Gastroesophageal sphincter (tissue), 4 donors: ENCODE measurements around the gene SHANK3. TPM values are rescaled to one million over a fixed set of nuclear protein-coding genes. Genes with fewer than 3 reads are reported as not detected.

Experiments used
- ATAC-seq: fragments of 150-250 bp; one replicate; pipeline ENCODE4 v1.9.1; 2016; ENCODE audit warnings: mild to moderate bottlenecking, moderate library complexity
- H3K27ac ChIP-seq, 4 donors: fragments of 200-600 bp; sonication (generic) in 3 of 4; 1 replicate in 3 of 4; 2 replicates in 1 of 4; pipeline ENCODE4 v1.5.1; 2016 to 2019
- H3K27me3 ChIP-seq: fragments of 200-600 bp; sonication (generic); one replicate; pipeline ENCODE4 v1.5.1; 2019
- H3K36me3 ChIP-seq, 2 donors: fragments of 200-600 bp; sonication (generic); one replicate each; pipeline ENCODE4 v1.5.1; 2019; ENCODE audit warnings: control low read depth in 1 of 2
- H3K4me1 ChIP-seq, 3 donors: fragments of 200-600 bp; sonication (generic); 1 replicate in 2 of 3; 2 replicates in 1 of 3; pipeline ENCODE4 v1.5.1; 2016 to 2019; ENCODE audit warnings: control low read depth in 2 of 3
- H3K4me3 ChIP-seq, 2 donors: fragments of 200-600 bp; sonication (generic); one replicate each; pipeline ENCODE4 v1.5.1; 2019; ENCODE audit warnings: mild to moderate bottlenecking in 1 of 2, moderate library complexity in 1 of 2
- H3K9me3 ChIP-seq, 3 donors: fragments of 200-600 bp; sonication (generic); one replicate each; pipeline ENCODE4 v1.5.1; 2017 to 2019; ENCODE audit warnings: control low read depth in 2 of 3
- CTCF ChIP-seq, 4 experiments: fragments of 200-600 bp in 2 of 4; fragments of 450-650 bp in 2 of 4; sonication (generic) in 1 of 4; IDR thresholded peaks; one replicate each; pipeline ENCODE4 v1.5.1; 2017 to 2019; ENCODE audit warnings: antibody characterized with exemption in 4 of 4, mild to moderate bottlenecking in 2 of 4, moderate library complexity in 2 of 4
- EP300 ChIP-seq: sonication (generic); formaldehyde crosslinking; IDR thresholded peaks from one replicate; pipeline ENCODE4 v1.6.1; 2017; ENCODE audit warnings: antibody characterized with exemption, mild to moderate bottlenecking
- POLR2A ChIP-seq, 2 donors: fragments of 450-650 bp; IDR thresholded peaks; one replicate each; pipeline ENCODE4 v1.6.1; 2017; ENCODE audit warnings: antibody characterized with exemption in 2 of 2, mild to moderate bottlenecking in 2 of 2, moderate library complexity in 1 of 2
- POLR2AphosphoS5 ChIP-seq: sonication (generic); formaldehyde crosslinking; IDR thresholded peaks from one replicate; pipeline ENCODE4 v1.6.1; 2017; ENCODE audit warnings: antibody characterized with exemption
- WGBS, 2 donors: methylation state at CpG; one replicate each; pipeline ENCODE4 v1.1.5; 2018; ENCODE audit warnings: low coverage in 1 of 2; 5-methylcytosine and 5-hydroxymethylcytosine counted together
- total RNA-seq, 4 donors: library from RNA; depleted of rRNA; stranded (reverse); fragments of >200 nt; gene quantifications; one replicate each; pipeline ENCODE4 v1.1.0, GENCODE V29; 2016

Gene SHANK3
- total RNA-seq, 4 donors from 2014 or later, result 5.9 to 20.5 (median 13.0) TPM

- H3K27ac ChIP-seq, result no peak overlapping the region
- peaks cover 51% of the 10 kb centered on the region for H3K27me3 ChIP-seq
- TF ChIP-seq EP300 (no peak), POLR2AphosphoS5 (no peak), CTCF (IDR thresholded peaks at IDR 0.05) (no peak), POLR2A (IDR thresholded peaks at IDR 0.05) (no peak)
- H3K36me3 ChIP-seq, result no peaks in the 10 kb centered on the region
- H3K4me1 ChIP-seq, result peaks cover 0 to 20% (median 8%) of the 10 kb centered on the region in 3 donors
- WGBS, 2 donors, result 100% methylated on average over 2 of the region's 10 CpGs; no CpG with 5 or more reads in 1 of the 2 donors
- H3K4me3 ChIP-seq, result peak overlapping the region in 1 of 2 donors; percentile 48
- no peak for ATAC-seq
- no peaks in the 10 kb centered on the region for H3K9me3 ChIP-seq
These were observed 4.3 kb downstream of the SHANK3 start for GRCh38 chr22:50676661-50677492.

GRCh38 chr22:50677493-50678217 lies 5.0 kb downstream of the SHANK3 start:
- TF ChIP-seq POLR2AphosphoS5 (no peak), POLR2A (IDR thresholded peaks at IDR 0.05) (no peak)
- no peaks in the 10 kb centered on the region for H3K36me3 ChIP-seq
- H3K27me3 ChIP-seq, result peaks cover 44% of the 10 kb centered on the region
- H3K27ac ChIP-seq, result no peak overlapping the region
- WGBS, 2 donors, result 82 to 91% methylated on average over 4 to 7 of the region's 13 CpGs
- peaks cover 0 to 20% (median 8%) of the 10 kb centered on the region in 3 donors for H3K4me1 ChIP-seq
- H3K9me3 ChIP-seq, result no peaks in the 10 kb centered on the region
- no peak for ATAC-seq
- peak overlapping the region in 1 of 2 donors; percentile 48 for H3K4me3 ChIP-seq

GRCh38 chr22:50678218-50678650 lies 5.6 kb downstream of the SHANK3 start:
- Histone ChIP-seq H3K36me3 (no peaks in the 10 kb centered on the region), H3K27me3 (peaks cover 38% of the 10 kb centered on the region), H3K4me1 (peaks cover 0 to 19% (median 8%) of the 10 kb centered on the region in 3 donors), H3K9me3 (no peaks in the 10 kb centered on the region), H3K27ac (no peak overlapping the region), H3K4me3 (peak overlapping the region in 1 of 2 donors; percentile 48)
- no peak for ATAC-seq
- WGBS, 2 donors, result 67 to 87% methylated on average over 1 to 9 of the region's 17 CpGs
- TF ChIP-seq CTCF (IDR thresholded peaks at IDR 0.05) (no peak), POLR2A (IDR thresholded peaks at IDR 0.05) (no peak)

GRCh38 chr22:50678651-50679521 lies 6.3 kb downstream of the SHANK3 start:
- Histone ChIP-seq H3K27ac (no peak overlapping the region), H3K36me3 (no peaks in the 10 kb centered on the region), H3K4me3 (no peak overlapping the region), H3K27me3 (peaks cover 31% of the 10 kb centered on the region), H3K9me3 (no peaks in the 10 kb centered on the region), H3K4me1 (peaks cover 0 to 12% (median 2%) of the 10 kb centered on the region in 3 donors)
- TF ChIP-seq POLR2AphosphoS5 (no peak), CTCF (IDR thresholded peaks at IDR 0.05) (no peak), POLR2A (IDR thresholded peaks at IDR 0.05) (no peak), EP300 (no peak)
- 47 to 73% methylated on average over 2 to 3 of the region's 30 CpGs for WGBS, 2 donors
- ATAC-seq, result no peak
